ENCODE results near the gene C1orf35. TPM values are rescaled to one million over a fixed set of nuclear protein-coding genes. Genes with fewer than 3 reads are reported as not detected.
A peak's percentile ranks its signal among the peaks of the same experiment; 100 is the strongest.

C1orf35 gene
- total and polyA plus RNA-seq, 9 of the 15 experiments (the other 6 are each of a cell fraction or from before 2014, with no cell fraction given) = 3.2 to 48.7 (median 12.5) TPM

DNA sequence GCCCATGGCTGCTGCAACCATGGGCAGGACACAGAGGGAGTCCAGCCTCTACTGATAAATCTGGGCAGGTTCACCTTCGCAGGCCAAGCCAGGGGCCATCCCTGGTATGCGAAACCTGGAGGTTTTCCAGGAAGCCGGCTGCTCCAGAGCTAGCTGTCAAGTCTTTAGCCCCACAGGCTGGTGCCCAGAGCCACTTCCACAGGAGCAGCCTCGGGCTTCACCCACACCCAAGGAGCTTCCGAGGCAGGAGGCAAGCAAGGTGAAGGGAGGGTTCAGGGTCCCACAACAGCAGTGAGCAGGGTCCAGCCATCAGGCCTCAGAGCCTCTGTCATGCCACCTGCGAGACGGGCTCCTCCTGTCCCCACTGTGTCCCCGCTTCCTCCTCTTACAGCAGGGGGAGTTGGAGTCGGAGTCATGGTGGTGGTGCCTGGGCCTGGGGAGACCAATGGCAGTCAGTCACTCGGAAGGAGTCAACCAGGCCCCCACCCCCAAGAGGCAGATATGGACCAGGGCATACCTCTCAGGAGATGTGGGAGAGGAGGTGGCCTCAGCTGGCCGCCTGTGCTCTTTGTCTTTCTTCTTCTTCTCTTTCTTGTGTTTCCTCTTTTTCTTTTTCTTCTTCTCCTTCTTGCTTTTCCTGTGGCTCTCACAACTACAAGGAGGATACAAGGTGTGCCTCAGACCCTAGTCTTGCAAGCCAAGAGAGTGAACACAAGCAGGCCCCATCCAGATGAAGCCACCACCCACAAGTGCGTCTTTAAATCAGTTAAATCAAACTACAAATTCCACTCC is 2.1 kb downstream of the C1orf35 start:
- Histone ChIP-seq H3K36me3 (ENCODE audit: control insufficient read depth, insufficient read depth, low read length) (peaks cover 64% of the 10 kb centered on the region), H3K79me2 (ENCODE audit: control insufficient read depth, insufficient read depth, low read length) (peaks cover 57% of the 10 kb centered on the region), H2AFZ (ENCODE audit: low read depth, low read length) (no peak overlapping the region), H3K27ac (ENCODE audit: extremely low read depth, low read depth, low read length) (0 out of 3 replicates have a peak overlapping the region, but pooled peaks have one; percentile 3), H3K9me3 (replicated peaks; ENCODE audit: control insufficient read depth, insufficient read depth, low read depth, low read length) (peaks cover 5% of the 10 kb centered on the region; the same call in 1 of the 2 replicates), H4K20me1 (replicated peaks; ENCODE audit: control insufficient read depth, insufficient read depth, low read length) (peaks cover 37% of the 10 kb centered on the region), H3K4me3 (no peak overlapping the region), H3K4me1 (replicated peaks in 1 of 2; ENCODE audit: control insufficient read depth in 2 of 2, insufficient read depth in 2 of 2, low read length in 2 of 2) (peaks cover 15 to 64% of the 10 kb centered on the region in 2 experiments), H3K27me3 (ENCODE audit: control insufficient read depth in 2 of 2, insufficient read depth in 2 of 2, low read length in 2 of 2) (no peaks in the 10 kb centered on the region), H3K9ac (ENCODE audit: insufficient read depth in 1 of 2, low read depth in 2 of 2, low read length in 2 of 2) (peak overlapping the region in 1 of 2 experiments; percentile 98; a peak in 2 of 4 replicates), H3K9me1 (ENCODE audit: control insufficient read depth, insufficient read depth, low read length) (peaks cover 3% of the 10 kb centered on the region), H3K4me2 (ENCODE audit: insufficient read depth, low read length) (no peak overlapping the region)
- DNase-seq (ENCODE audit: extremely low read depth in 1 of 4, low spot score in 3 of 4) (peak in 2 of 4 experiments; percentile 18 to 42), ATAC-seq (no peak), FAIRE-seq (peak; percentile 23)
- in situ Hi-C loops (cut with MboI) = no loop called here
- intact Hi-C loops (cut with micrococcal nuclease) = loop anchor here (2.0 kb wide), 1 partner anchor 16 kb away; no protein-coding TSS in a partner anchor
- ChIA-PET POLR2A (interaction anchor here (0.6 to 6.0 kb wide), 7 partner anchors 9 to 129 kb away, joined by 3 to 92 read pairs (median 7); partner anchors contain the start of genes GJC2 and MRPL55), CTCF (ENCODE audit: low intra/inter-chr PET ratio) (no interaction called here)
- BruUV-seq (replicated peaks) = TSS peak; percentile 59
- 72% methylated on average over 12 of the region's 12 CpGs for WGBS (ENCODE audit: insufficient coverage, low coverage, missing lambda C conversion rate)
- TF ChIP-seq ZNF507 (tag; conservative IDR thresholded peaks at IDR 0.05) (no peak), MTA3 (IDR thresholded peaks at IDR 0.05; ENCODE audit: borderline replicate concordance) (no peak), RBFOX2 (IDR thresholded peaks at IDR 0.05; ENCODE audit: low read depth, low read length) (peak; percentile 38; the same call in 1 of the 2 replicates), PHF21A (IDR thresholded peaks at IDR 0.05; ENCODE audit: borderline replicate concordance, low read depth) (no peak), ZBTB7A (IDR thresholded peaks at IDR 0.05; ENCODE audit: borderline replicate concordance, control insufficient read depth, low read depth, low read length) (no peak), HEY1 (CRISPR knock-in tag; IDR thresholded peaks at IDR 0.05; ENCODE audit: borderline replicate concordance) (no peak), POLR2G (IDR thresholded peaks at IDR 0.05; ENCODE audit: low read depth, low read length) (peak; percentile 77), JUN (IDR thresholded peaks at IDR 0.05; ENCODE audit: borderline replicate concordance, low read depth, low read length) (no peak), JUN (CRISPR knock-in tag; IDR thresholded peaks at IDR 0.05; ENCODE audit: borderline replicate concordance) (no peak), ZNF444 (CRISPR knock-in tag; IDR thresholded peaks at IDR 0.05) (no peak), XRCC5 (IDR thresholded peaks at IDR 0.05; ENCODE audit: low read depth, low read length) (no peak), RFX1 (IDR thresholded peaks at IDR 0.05) (no peak)
- TF ChIP-seq, protein P1, sequence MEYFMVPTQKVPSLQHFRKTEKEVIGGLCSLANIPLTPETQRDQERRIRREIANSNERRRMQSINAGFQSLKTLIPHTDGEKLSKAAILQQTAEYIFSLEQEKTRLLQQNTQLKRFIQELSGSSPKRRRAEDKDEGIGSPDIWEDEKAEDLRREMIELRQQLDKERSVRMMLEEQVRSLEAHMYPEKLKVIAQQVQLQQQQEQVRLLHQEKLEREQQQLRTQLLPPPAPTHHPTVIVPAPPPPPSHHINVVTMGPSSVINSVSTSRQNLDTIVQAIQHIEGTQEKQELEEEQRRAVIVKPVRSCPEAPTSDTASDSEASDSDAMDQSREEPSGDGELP (CRISPR knock-in tag; IDR thresholded peaks at IDR 0.05; ENCODE audit: borderline replicate concordance) = peak; percentile 26; the same call in 1 of the 2 replicates
- TF ChIP-seq, protein P2, sequence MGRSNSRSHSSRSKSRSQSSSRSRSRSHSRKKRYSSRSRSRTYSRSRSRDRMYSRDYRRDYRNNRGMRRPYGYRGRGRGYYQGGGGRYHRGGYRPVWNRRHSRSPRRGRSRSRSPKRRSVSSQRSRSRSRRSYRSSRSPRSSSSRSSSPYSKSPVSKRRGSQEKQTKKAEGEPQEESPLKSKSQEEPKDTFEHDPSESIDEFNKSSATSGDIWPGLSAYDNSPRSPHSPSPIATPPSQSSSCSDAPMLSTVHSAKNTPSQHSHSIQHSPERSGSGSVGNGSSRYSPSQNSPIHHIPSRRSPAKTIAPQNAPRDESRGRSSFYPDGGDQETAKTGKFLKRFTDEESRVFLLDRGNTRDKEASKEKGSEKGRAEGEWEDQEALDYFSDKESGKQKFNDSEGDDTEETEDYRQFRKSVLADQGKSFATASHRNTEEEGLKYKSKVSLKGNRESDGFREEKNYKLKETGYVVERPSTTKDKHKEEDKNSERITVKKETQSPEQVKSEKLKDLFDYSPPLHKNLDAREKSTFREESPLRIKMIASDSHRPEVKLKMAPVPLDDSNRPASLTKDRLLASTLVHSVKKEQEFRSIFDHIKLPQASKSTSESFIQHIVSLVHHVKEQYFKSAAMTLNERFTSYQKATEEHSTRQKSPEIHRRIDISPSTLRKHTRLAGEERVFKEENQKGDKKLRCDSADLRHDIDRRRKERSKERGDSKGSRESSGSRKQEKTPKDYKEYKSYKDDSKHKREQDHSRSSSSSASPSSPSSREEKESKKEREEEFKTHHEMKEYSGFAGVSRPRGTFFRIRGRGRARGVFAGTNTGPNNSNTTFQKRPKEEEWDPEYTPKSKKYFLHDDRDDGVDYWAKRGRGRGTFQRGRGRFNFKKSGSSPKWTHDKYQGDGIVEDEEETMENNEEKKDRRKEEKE (IDR thresholded peaks at IDR 0.05; ENCODE audit: borderline replicate concordance in 1 of 2, control insufficient read depth in 1 of 2, low read depth in 2 of 2, low read length in 1 of 2) = no peak
- TF ChIP-seq, protein P3, sequence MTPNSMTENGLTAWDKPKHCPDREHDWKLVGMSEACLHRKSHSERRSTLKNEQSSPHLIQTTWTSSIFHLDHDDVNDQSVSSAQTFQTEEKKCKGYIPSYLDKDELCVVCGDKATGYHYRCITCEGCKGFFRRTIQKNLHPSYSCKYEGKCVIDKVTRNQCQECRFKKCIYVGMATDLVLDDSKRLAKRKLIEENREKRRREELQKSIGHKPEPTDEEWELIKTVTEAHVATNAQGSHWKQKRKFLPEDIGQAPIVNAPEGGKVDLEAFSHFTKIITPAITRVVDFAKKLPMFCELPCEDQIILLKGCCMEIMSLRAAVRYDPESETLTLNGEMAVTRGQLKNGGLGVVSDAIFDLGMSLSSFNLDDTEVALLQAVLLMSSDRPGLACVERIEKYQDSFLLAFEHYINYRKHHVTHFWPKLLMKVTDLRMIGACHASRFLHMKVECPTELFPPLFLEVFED (CRISPR knock-in tag; conservative IDR thresholded peaks at IDR 0.05) = 0 out of 2 replicates have a peak, but pooled peaks have one; percentile 8
